PFSK-1 (cell line): ENCODE results near the gene ZNF607.

Experiments used
- POLR2AphosphoS5 ChIP-seq: IDR thresholded peaks from 2 replicates; pipeline ENCODE4 v1.6.1; 2012; ENCODE audit warnings: low read depth, mild to moderate bottlenecking, control low read depth, low read length, moderate library complexity
- SIN3A ChIP-seq: IDR thresholded peaks from 2 replicates; pipeline ENCODE4 v1.6.1; 2012; ENCODE audit warnings: mild to moderate bottlenecking, low read length, moderate library complexity, borderline replicate concordance; ENCODE audit not compliant: insufficient read depth

DNA sequence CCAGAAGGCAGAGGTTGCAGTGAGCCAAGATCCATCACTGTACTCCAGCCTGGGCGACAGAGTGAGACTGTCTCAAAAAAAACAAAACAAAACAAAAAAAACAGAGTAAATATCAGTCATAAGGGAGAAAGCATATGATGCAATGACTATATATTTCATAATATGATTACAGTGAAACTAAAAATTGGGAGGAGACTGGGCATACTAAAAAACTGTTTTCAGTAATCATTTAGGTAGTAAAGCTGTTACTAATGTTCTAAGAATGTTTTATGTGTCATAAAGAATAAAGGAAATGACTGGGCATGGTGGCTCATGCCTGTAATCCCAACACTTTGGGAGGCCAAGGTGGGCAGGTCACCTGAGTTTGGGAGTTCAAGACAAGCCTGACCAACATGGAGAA is 43.9 kb upstream of the ZNF607 start:
- no peak for TF ChIP-seq POLR2AphosphoS5
- no peak for TF ChIP-seq SIN3A
